Measurements from ENCODE around the gene TMEM39B. TPM values are rescaled to one million over a fixed set of nuclear protein-coding genes. Genes with fewer than 3 reads are reported as not detected.

TMEM39B gene
- total and polyA plus RNA-seq, 2 donors (not counting 3 experiments of a cell fraction or from before 2014, with no cell fraction given), result 47.3 to 64.3 TPM

DNA sequence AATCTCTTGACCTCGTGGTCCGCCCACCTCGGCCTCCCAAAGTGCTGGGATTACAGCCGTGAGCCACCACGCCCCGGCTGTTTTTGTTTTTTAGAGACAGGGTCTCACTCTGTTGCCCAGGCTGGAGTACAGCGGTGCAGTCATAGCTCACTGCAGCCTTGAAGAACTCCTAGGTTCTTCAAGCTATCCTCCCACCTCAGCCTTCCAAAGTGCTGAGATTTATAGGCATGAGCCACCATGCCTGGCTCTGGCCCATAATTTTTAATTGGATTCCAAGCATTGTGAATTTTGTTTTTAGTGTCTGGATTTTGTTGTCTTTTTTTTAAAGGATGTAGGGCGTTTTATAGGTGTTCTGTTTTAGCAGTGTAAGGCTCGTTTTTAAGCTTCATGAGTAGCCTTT, 78.1 kb downstream of the TMEM39B start:
- DNase-seq (ENCODE audit: low read depth, low spot score), result no peak
- no peak overlapping the region for H3K4me3 ChIP-seq (replicated peaks in 1 of 3; ENCODE audit: insufficient read depth in 1 of 3, low read depth in 1 of 3, low read length in 3 of 3)
- no peaks in the 10 kb centered on the region for H3K9me3 ChIP-seq (replicated peaks; ENCODE audit: control insufficient read depth, insufficient read depth, low read length)
- TF ChIP-seq, protein P1, sequence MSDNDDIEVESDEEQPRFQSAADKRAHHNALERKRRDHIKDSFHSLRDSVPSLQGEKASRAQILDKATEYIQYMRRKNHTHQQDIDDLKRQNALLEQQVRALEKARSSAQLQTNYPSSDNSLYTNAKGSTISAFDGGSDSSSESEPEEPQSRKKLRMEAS (IDR thresholded peaks at IDR 0.05; ENCODE audit: insufficient read depth, insufficient read length), result no peak
- no peak for TF ChIP-seq JUN (IDR thresholded peaks at IDR 0.05; ENCODE audit: borderline replicate concordance, insufficient read depth, insufficient read length, low read depth)
- no peak for TF ChIP-seq POLR2A (IDR thresholded peaks at IDR 0.05; ENCODE audit: low read depth, low read length)
- no peak overlapping the region for H3K9ac ChIP-seq (replicated peaks; ENCODE audit: extremely low read depth, insufficient read depth, low read length)
- dilution Hi-C loops (cut with MboI; ENCODE audit: extremely low pct_ligation_motif_present, low sequenced_read_pairs) (no loop called here), intact Hi-C loops (cut with micrococcal nuclease) (no loop called here)
- CTCF ChIA-PET, result interaction anchor here (0.5 to 2.5 kb wide), 3 partner anchors 23 to 42 kb away, joined by 3 to 12 read pairs (median 11); partner anchors contain the start of gene KPNA6
- BruUV-seq (replicated peaks), result no TSS peak
- no peak overlapping the region for H3K4me2 ChIP-seq (ENCODE audit: insufficient read depth, low read length)
- no peak overlapping the region for H2AFZ ChIP-seq (ENCODE audit: low read depth, low read length)
- H3K27ac ChIP-seq (ENCODE audit: insufficient read depth, low read depth, low read length), result no peak overlapping the region
- H3K79me2 ChIP-seq (ENCODE audit: control insufficient read depth, insufficient read depth, low read length), result peaks cover 54% of the 10 kb centered on the region
- no peak for FAIRE-seq
- H4K20me1 ChIP-seq (replicated peaks; ENCODE audit: control insufficient read depth, extremely low read depth, insufficient read depth, low read length), result peaks cover 2% of the 10 kb centered on the region
- no peaks in the 10 kb centered on the region for H3K9me1 ChIP-seq (replicated peaks; ENCODE audit: control insufficient read depth, extremely low read depth, insufficient read depth, low read length)
- no peaks in the 10 kb centered on the region for H3K4me1 ChIP-seq (ENCODE audit: control insufficient read depth, extremely low read depth, insufficient read depth, low read length)
- POLR2A ChIA-PET, result interaction anchor here (0.6 kb wide), 2 partner anchors 10 to 15 kb away, joined by 3 to 5 read pairs; no protein-coding TSS in a partner anchor
- H3K27me3 ChIP-seq (ENCODE audit: control insufficient read depth in 2 of 2, insufficient read depth in 2 of 2, low read length in 2 of 2), result no peaks in the 10 kb centered on the region
- no peaks in the 10 kb centered on the region for H3K36me3 ChIP-seq (ENCODE audit: control insufficient read depth in 2 of 2, extremely low read depth in 1 of 2, insufficient read depth in 2 of 2, low read length in 2 of 2)

DNA sequence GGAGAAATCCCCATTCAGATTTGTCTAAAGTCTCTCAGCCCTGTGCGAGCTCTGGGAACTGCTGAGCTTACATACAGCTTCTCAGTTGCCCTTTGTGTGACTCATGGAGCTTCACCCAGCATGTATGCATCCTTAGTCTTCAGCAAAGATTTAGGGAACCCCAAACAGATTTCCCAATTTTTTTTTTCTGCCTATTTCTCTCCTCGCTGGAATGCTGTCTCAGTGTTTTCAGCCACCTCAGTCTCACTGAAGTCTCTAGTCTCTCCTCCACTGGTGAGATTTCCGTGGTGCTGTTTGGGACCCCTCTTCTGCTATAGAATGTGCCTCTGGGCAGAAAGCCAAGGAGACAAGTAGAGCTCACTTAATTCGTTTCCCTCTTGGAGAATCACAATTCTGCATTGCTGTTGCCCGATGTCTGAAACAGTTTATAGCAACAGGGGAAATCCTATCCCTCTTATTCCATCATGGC, 78.6 kb downstream of the TMEM39B start:
- Histone ChIP-seq H2AFZ (ENCODE audit: low read depth, low read length) (no peak overlapping the region), H3K9me1 (replicated peaks; ENCODE audit: control insufficient read depth, extremely low read depth, insufficient read depth, low read length) (no peaks in the 10 kb centered on the region), H3K27me3 (ENCODE audit: control insufficient read depth in 2 of 2, insufficient read depth in 2 of 2, low read length in 2 of 2) (no peaks in the 10 kb centered on the region), H3K4me2 (ENCODE audit: insufficient read depth, low read length) (no peak overlapping the region), H3K27ac (ENCODE audit: insufficient read depth, low read depth, low read length) (no peak overlapping the region), H3K9ac (replicated peaks; ENCODE audit: extremely low read depth, insufficient read depth, low read length) (no peak overlapping the region), H3K4me3 (replicated peaks in 1 of 3; ENCODE audit: insufficient read depth in 1 of 3, low read depth in 1 of 3, low read length in 3 of 3) (no peak overlapping the region), H3K9me3 (replicated peaks; ENCODE audit: control insufficient read depth, insufficient read depth, low read length) (no peaks in the 10 kb centered on the region), H4K20me1 (replicated peaks; ENCODE audit: control insufficient read depth, extremely low read depth, insufficient read depth, low read length) (peaks cover 2% of the 10 kb centered on the region), H3K4me1 (ENCODE audit: control insufficient read depth, extremely low read depth, insufficient read depth, low read length) (no peaks in the 10 kb centered on the region), H3K79me2 (ENCODE audit: control insufficient read depth, insufficient read depth, low read length) (peaks cover 50% of the 10 kb centered on the region), H3K36me3 (ENCODE audit: control insufficient read depth in 2 of 2, extremely low read depth in 1 of 2, insufficient read depth in 2 of 2, low read length in 2 of 2) (peaks cover 0 to 1% of the 10 kb centered on the region in 2 experiments)
- ChIA-PET CTCF (interaction anchor here (0.5 to 2.5 kb wide), 3 partner anchors 23 to 43 kb away, joined by 3 to 12 read pairs (median 11); partner anchors contain the start of gene KPNA6), POLR2A (interaction anchor here (0.6 kb wide), 2 partner anchors 9 to 15 kb away, joined by 3 to 5 read pairs; no protein-coding TSS in a partner anchor)
- no peak for TF ChIP-seq JUN (IDR thresholded peaks at IDR 0.05; ENCODE audit: borderline replicate concordance, insufficient read depth, insufficient read length, low read depth)
- TF ChIP-seq, protein P1 (IDR thresholded peaks at IDR 0.05; ENCODE audit: insufficient read depth, insufficient read length), result no peak
- intact Hi-C loops (cut with micrococcal nuclease), result no loop called here
- BruUV-seq (replicated peaks), result no TSS peak
- peak; percentile 16 for DNase-seq (ENCODE audit: low read depth, low spot score)
- no peak for FAIRE-seq
- dilution Hi-C loops (cut with MboI; ENCODE audit: extremely low pct_ligation_motif_present, low sequenced_read_pairs), result no loop called here

Small RNA genes lying within 50 kb of the gene (microRNA-seq; reads per million reads assigned to microRNA genes)
- gene MIR5585 (ENCODE audit: borderline number of aligned reads, borderline replicate concordance), result not detected

Small RNA genes lying within 50 kb of the gene (small RNA-seq; reads per million reads assigned to genes)
- gene MIR5585 (ENCODE audit: insufficient read depth, insufficient read length, low read depth, low replicate concordance) (not detected), gene RF00017 (ENCODE audit: insufficient read depth, insufficient read length, low read depth, low replicate concordance) (not detected)

Other genes with a start within 250 kb of the TMEM39B start
- gene PTP4A2, start 134.6 kb upstream of the TMEM39B start, total RNA-seq, result 172 and 184 TPM in 2 replicates
- gene PTP4A2, start 134.6 kb upstream of the TMEM39B start, polyA plus RNA-seq, result 44.4 and 74.1 TPM in 2 replicates
- 185 and 194 TPM in 2 replicates for gene KHDRBS1, start 59.1 kb upstream of the TMEM39B start, total RNA-seq
- gene KHDRBS1, start 59.1 kb upstream of the TMEM39B start, polyA plus RNA-seq, result 26.3 and 43.4 TPM in 2 replicates
- gene KPNA6, start 35.1 kb downstream of the TMEM39B start, total RNA-seq, result 83.4 and 85.6 TPM in 2 replicates
- 18.1 and 22.1 TPM in 2 replicates for gene KPNA6, start 35.1 kb downstream of the TMEM39B start, polyA plus RNA-seq
- 64.3 and 69.4 TPM in 2 replicates for gene TXLNA, start 106.7 kb downstream of the TMEM39B start, total RNA-seq
- gene TXLNA, start 106.7 kb downstream of the TMEM39B start, polyA plus RNA-seq, result 41.8 and 44.6 TPM in 2 replicates
- gene CCDC28B, start 127.7 kb downstream of the TMEM39B start, total RNA-seq, result 12.0 and 15.3 TPM in 2 replicates
- 14.8 and 19.1 TPM in 2 replicates for gene CCDC28B, start 127.7 kb downstream of the TMEM39B start, polyA plus RNA-seq
- 1.8 and 2.2 TPM in 2 replicates for gene IQCC, start 132.7 kb downstream of the TMEM39B start, total RNA-seq
- gene IQCC, start 132.7 kb downstream of the TMEM39B start, polyA plus RNA-seq, result 1.1 and 1.3 TPM in 2 replicates
- not detected in 2 replicates for gene DCDC2B, start 136.2 kb downstream of the TMEM39B start, total RNA-seq
- not detected in 2 replicates for gene DCDC2B, start 136.2 kb downstream of the TMEM39B start, polyA plus RNA-seq
- 15.7 and 20.7 TPM in 2 replicates for gene TMEM234, start 149.4 kb downstream of the TMEM39B start, total RNA-seq
- 21.3 and 23.2 TPM in 2 replicates for gene TMEM234, start 149.4 kb downstream of the TMEM39B start, polyA plus RNA-seq
- 186 and 203 TPM in 2 replicates for gene EIF3I, start 149.5 kb downstream of the TMEM39B start, total RNA-seq
- 301 and 331 TPM in 2 replicates for gene EIF3I, start 149.5 kb downstream of the TMEM39B start, polyA plus RNA-seq
- 2.0 and 5.6 TPM in 2 replicates for gene FAM167B, start 174.3 kb downstream of the TMEM39B start, total RNA-seq
- 2.1 and 2.3 TPM in 2 replicates for gene FAM167B, start 174.3 kb downstream of the TMEM39B start, polyA plus RNA-seq
- not detected in 2 replicates for gene LCK, start 178.3 kb downstream of the TMEM39B start, total RNA-seq
- 0.06 and 0.08 TPM in 2 replicates for gene LCK, start 178.3 kb downstream of the TMEM39B start, polyA plus RNA-seq
- gene HDAC1, start 219.1 kb downstream of the TMEM39B start, total RNA-seq, result 111 and 138 TPM in 2 replicates
- gene HDAC1, start 219.1 kb downstream of the TMEM39B start, polyA plus RNA-seq, result 109 and 141 TPM in 2 replicates